Activated B cell treated with CpG ODN at 0.5 μM for 24 hours (primary cell): ENCODE results near the gene PCNX3. TPM values are rescaled to one million over a fixed set of nuclear protein-coding genes. Genes with fewer than 3 reads are reported as not detected.

Experiments
- ATAC-seq: fragments of 200-7000 bp; cut with Tn5 transposase; one replicate; pipeline ENCODE4 v1.10.0; 2021; ENCODE audit warnings: low read depth, mild to moderate bottlenecking, moderate library complexity
- CTCF ChIA-PET: fragments of 350-600 bp; sonication (Branson Sonifier 250); formaldehyde crosslinking; loops from one replicate; lab custom pipeline; 2021; ENCODE audit warnings: antibody characterized with exemption; lab: Charles Lee
- POLR2A ChIA-PET: fragments of 350-600 bp; sonication (Branson Sonifier 250); formaldehyde crosslinking; loops from one replicate; lab custom pipeline; 2021; ENCODE audit warnings: antibody characterized with exemption; lab: Charles Lee
- DNase-seq: peaks from one replicate; pipeline ENCODE4 v3.0.0; 2022
- H3K27ac Mint-ChIP-seq: one replicate; pipeline ENCODE4 v1.8.0; 2020; ENCODE audit warnings: mixed read lengths
- H3K27me3 Mint-ChIP-seq: one replicate; pipeline ENCODE4 v1.8.0; 2021; ENCODE audit warnings: mixed read lengths
- H3K36me3 Mint-ChIP-seq: one replicate; pipeline ENCODE4 v1.8.0; 2021; ENCODE audit warnings: low read depth, mixed read lengths
- H3K4me1 Mint-ChIP-seq: one replicate; pipeline ENCODE4 v1.8.0; 2021; ENCODE audit warnings: mixed read lengths
- H3K4me3 Mint-ChIP-seq: one replicate; pipeline ENCODE4 v1.8.0; 2020; ENCODE audit warnings: mild to moderate bottlenecking, mixed read lengths
- H3K9me3 Mint-ChIP-seq: one replicate; pipeline ENCODE4 v1.8.0; 2020; ENCODE audit warnings: mixed read lengths
- CTCF ChIP-seq: fragments of 200-600 bp; IDR thresholded peaks from one replicate; pipeline ENCODE4 v1.8.0; 2022; ENCODE audit warnings: antibody characterized with exemption, mild to moderate bottlenecking
- intact Hi-C: fragments of 100-400 bp; cut with micrococcal nuclease; formaldehyde crosslinking; loops from one replicate; pipeline ENCODE4 v1.15.1; 2024
- total RNA-seq: library from RNA; stranded (reverse); gene quantifications from 2 replicates; pipeline ENCODE4 v1.2.3, GENCODE V29; 2022

The PCNX3 gene
- total RNA-seq, 1 donor from 2014 or later: 51.4 TPM

DNA sequence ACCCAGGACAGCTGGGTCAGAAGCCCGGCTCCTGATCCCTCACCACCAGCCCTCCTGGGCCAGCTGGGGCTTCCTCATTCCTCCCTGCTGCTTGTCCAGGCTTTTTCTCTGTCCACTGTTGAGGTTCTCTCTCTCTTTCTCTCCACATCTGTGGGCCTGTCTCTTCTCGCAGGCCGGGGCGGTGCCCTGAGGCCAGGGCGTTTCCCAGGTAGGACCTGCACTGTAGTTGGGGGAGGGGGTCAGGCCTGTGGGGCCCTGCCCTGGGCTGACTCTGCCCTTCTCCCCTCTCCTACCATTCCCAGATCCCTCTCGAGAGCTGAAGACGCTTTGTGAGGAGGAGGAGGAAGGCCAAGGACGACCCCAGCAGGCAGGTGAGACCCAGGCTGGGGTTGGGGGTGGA lies 34.8 kb upstream of the PCNX3 start:
- peaks cover 30% of the 10 kb centered on the region for H3K4me1 Mint-ChIP-seq
- CTCF ChIA-PET: interaction anchor here (1.1 kb wide), 1 partner anchor 13 kb away, joined by 3 read pairs; no protein-coding TSS in a partner anchor
- POLR2A ChIA-PET: interaction anchor here (1.2 kb wide), 1 partner anchor 40 kb away, joined by 4 read pairs; no protein-coding TSS in a partner anchor
- no peak for ATAC-seq
- no peak for DNase-seq
- no peak overlapping the region for H3K4me3 Mint-ChIP-seq
- TF ChIP-seq CTCF: no peak
- H3K9me3 Mint-ChIP-seq: no peaks in the 10 kb centered on the region
- H3K27me3 Mint-ChIP-seq: no peaks in the 10 kb centered on the region
- H3K36me3 Mint-ChIP-seq: peaks cover 55% of the 10 kb centered on the region
- intact Hi-C loops: no loop called here
- H3K27ac Mint-ChIP-seq: no peak overlapping the region

DNA sequence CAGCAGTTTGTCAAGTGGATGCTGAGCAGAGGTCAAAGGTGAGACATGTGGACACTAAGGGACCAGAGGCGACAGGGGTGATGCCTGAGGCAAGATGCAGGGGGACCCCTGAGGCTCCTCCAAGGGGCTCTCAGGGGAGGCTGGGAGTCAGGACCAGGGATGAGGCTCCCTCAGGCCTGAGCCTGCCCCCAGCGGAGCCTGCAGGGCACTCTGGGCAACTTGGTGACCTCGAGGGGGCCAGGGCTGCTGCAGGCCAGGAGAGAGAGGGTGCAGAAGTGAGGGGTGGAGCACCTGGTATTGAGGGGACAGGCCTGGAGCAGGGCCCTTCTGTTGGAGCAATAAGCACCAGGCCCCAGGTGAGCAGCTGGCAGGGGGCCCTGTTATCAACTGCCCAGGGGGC lies 33.6 kb upstream of the PCNX3 start:
- Mint-ChIP-seq H3K9me3 (no peaks in the 10 kb centered on the region), H3K27ac (peak overlapping the region; percentile 47), H3K4me3 (no peak overlapping the region), H3K4me1 (peaks cover 36% of the 10 kb centered on the region), H3K36me3 (peaks cover 63% of the 10 kb centered on the region), H3K27me3 (no peaks in the 10 kb centered on the region)
- no peak for TF ChIP-seq CTCF
- ATAC-seq (no peak), DNase-seq (no peak)
- ChIA-PET POLR2A (interaction anchor here (0.7 to 0.8 kb wide), 2 partner anchors 33 to 278 kb away, joined by 3 read pairs; partner anchors contain the start of gene PCNX3), CTCF (no interaction called here)
- intact Hi-C loops: no loop called here

DNA sequence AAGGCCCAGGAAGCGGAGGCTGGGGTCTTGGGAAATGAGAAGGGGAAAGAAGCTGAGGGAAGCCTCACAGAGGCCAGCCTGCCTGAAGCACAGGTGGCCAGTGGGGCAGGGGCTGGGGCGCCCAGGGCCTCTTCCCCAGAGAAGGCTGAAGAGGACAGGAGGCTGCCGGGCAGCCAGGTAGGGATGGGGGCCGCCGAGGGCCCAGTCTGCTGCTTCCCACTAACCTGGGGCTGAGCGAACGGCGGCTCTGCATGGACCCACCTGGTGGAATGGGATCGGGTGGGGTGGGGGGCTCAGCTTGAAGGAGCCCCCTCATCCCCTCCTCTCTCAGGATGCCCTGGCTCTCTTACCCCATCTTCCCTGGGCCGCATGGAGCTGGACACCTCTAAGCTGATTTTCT lies 32.0 kb upstream of the PCNX3 start:
- no peak overlapping the region for H3K4me3 Mint-ChIP-seq
- peak overlapping the region; percentile 67 for H3K27ac Mint-ChIP-seq
- DNase-seq (no peak), ATAC-seq (no peak)
- intact Hi-C loops: no loop called here
- H3K9me3 Mint-ChIP-seq: no peaks in the 10 kb centered on the region
- no peaks in the 10 kb centered on the region for H3K27me3 Mint-ChIP-seq
- ChIA-PET CTCF (no interaction called here), POLR2A (interaction anchor here (0.7 to 1.5 kb wide), 2 partner anchors 19 to 166 kb away, joined by 3 to 4 read pairs; no protein-coding TSS in a partner anchor)
- H3K36me3 Mint-ChIP-seq: peaks cover 57% of the 10 kb centered on the region
- H3K4me1 Mint-ChIP-seq: peaks cover 36% of the 10 kb centered on the region
- no peak for TF ChIP-seq CTCF

GRCh38 chr11:65584106-65584505 lies 31.5 kb upstream of the PCNX3 start:
- no peak for DNase-seq
- Mint-ChIP-seq H3K36me3 (peaks cover 55% of the 10 kb centered on the region), H3K4me3 (no peak overlapping the region), H3K27ac (no peak overlapping the region), H3K9me3 (no peaks in the 10 kb centered on the region), H3K4me1 (peaks cover 39% of the 10 kb centered on the region), H3K27me3 (no peaks in the 10 kb centered on the region)
- ChIA-PET POLR2A (interaction anchor here (1.5 kb wide), 1 partner anchor 19 kb away, joined by 4 read pairs; no protein-coding TSS in a partner anchor), CTCF (interaction anchor here (1.7 kb wide), 1 partner anchor 10 kb away, joined by 5 read pairs; no protein-coding TSS in a partner anchor)
- ATAC-seq: no peak
- no peak for TF ChIP-seq CTCF
- intact Hi-C loops: no loop called here

- DNase-seq (no peak), ATAC-seq (no peak)
- ChIA-PET POLR2A (interaction anchor here (1.5 to 11.1 kb wide), 2 partner anchors 8 to 18 kb away, joined by 4 to 239 read pairs; partner anchors contain the start of gene EHBP1L1), CTCF (interaction anchor here (1.7 to 5.9 kb wide), 2 partner anchors 9 to 44 kb away, joined by 5 to 52 read pairs; no protein-coding TSS in a partner anchor)
- intact Hi-C loops: loop anchor here (5.0 kb wide), 1 partner anchor 202 kb away; the partner anchor contains the start of gene SLC25A45
- Mint-ChIP-seq H3K4me3 (no peak overlapping the region), H3K9me3 (no peaks in the 10 kb centered on the region), H3K27ac (no peak overlapping the region), H3K27me3 (no peaks in the 10 kb centered on the region), H3K4me1 (peaks cover 43% of the 10 kb centered on the region), H3K36me3 (peaks cover 48% of the 10 kb centered on the region)
- TF ChIP-seq CTCF: no peak
Measured at GRCh38 chr11:65584723-65585171, 30.8 kb upstream of the PCNX3 start.
